T-helper 9 cell (primary cell): Measurements from ENCODE around the gene RIC3.
A peak's percentile ranks its signal among the peaks of the same experiment; 100 is the strongest.

Experiments
- DNase-seq: peaks from one replicate; pipeline ENCODE4 v3.0.0-alpha.2; 2020

Gene RIC3

DNA sequence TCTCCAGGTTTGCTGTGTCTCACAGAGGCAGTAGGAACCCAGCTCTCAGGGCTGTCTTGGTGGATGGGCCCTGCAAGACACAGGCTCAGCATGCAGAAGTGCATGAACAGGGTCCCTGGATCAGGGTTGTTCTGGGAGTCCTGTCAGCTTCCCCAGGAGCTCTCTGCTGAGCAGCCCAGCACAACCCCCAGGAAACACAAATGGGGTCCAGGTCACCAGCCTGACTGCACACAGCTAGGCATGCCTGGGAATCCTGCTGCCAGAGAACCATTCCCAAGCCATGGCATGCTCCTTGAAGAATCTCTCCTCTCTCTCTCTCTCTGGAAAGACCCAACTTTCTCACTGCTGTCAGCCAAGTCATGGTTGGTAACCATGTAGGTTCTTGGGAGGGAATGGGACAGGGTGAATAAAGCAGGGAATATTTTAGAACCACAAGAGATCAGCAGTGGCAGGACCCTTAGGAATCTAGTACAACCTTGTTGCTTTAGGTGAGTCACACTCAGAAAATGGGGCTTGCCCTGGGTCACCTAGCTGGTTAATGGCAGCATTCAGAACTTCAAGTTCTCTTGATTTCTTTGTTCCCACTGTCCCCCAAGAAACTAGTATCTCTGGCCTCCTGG is 66.4 kb downstream of the RIC3 start:
- DNase-seq: no peak

- no peak for DNase-seq
Measured at GRCh38 chr11:8101421-8101820, 67.4 kb downstream of the RIC3 start.

DNA sequence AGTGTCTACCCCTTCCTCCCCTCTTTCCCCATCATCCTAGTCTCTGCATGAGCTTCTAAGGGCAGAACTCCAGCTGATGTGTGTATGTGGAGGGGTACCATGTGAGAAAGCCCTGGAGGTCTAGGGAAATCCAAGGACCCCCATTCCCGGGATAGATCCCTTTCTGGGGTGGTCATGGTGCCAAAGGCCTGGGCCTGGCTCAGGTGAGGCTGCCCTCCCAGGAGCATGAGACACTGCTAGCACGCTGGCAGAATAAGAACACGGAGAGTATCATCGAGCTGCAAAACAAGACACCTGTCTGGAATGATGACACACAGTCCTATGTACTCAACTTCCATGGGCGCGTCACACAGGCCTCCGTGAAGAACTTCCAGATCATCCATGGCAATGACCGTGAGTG is 68.2 kb downstream of the RIC3 start:
- no peak for DNase-seq

- DNase-seq: no peak
Measured at GRCh38 chr11:8100158-8100557, 68.7 kb downstream of the RIC3 start.

GRCh38 chr11:8099291-8099899 is 69.4 kb downstream of the RIC3 start:
- DNase-seq: peak; percentile 68

GRCh38 chr11:8098879-8099278 is 69.9 kb downstream of the RIC3 start:
- no peak for DNase-seq

DNA sequence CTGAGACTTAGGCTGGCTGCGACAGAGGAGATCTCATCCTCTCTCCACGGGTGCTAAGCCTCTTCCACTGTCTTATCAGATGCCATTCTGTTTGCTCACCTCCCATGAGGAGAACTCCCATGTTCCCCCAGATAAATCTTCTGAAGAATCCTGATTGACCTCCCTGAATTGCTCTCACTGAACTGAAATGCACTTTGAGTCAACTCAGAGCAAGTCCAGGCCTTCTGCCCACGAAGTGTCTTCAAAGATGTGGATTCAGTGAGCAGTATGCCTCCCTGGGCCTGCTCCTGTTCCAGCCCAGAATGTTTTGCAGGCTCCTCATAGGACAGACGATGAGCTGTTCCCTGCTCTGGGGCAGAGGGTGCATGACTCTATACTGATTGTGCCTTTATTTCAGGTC is 70.5 kb downstream of the RIC3 start:
- DNase-seq: no peak

DNA sequence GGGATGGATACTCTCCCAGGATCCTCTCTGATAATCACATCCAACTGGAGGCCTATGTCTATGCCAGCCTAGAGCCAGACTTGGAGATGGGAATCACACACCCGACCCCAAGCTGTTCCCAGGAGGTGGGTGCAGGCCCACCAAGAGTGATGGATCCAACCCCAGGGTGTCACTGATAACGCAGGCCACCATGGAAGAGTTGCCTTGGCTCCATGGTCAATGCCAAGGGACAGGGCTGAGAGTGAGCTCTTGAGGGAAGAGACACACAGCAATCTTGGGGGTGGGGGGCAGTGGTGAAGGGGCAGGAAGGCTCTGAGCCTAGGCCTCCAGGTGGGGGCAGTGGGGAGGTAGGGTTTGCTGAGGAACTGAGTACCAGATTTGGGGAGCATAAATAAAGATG is 70.9 kb downstream of the RIC3 start:
- DNase-seq: no peak

DNA sequence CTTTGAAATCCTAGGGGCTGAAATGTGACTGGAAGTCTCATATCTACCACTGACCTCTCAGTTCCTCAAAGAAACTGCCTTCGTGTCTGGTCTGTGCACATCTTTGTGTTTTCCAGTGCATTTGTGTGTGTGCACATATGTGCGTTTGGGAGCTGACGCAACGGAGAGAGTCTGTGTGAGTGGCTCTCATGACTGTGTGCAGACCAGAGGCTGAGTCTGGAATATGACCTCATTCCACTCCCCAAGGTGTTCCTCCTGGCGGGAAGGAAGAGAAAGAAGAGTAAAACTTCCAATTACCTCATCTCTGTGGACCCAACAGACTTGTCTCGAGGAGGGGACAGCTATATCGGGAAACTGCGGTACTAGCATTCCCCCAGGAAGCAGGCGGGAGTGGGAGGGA is 71.4 kb downstream of the RIC3 start:
- DNase-seq: no peak

DNA sequence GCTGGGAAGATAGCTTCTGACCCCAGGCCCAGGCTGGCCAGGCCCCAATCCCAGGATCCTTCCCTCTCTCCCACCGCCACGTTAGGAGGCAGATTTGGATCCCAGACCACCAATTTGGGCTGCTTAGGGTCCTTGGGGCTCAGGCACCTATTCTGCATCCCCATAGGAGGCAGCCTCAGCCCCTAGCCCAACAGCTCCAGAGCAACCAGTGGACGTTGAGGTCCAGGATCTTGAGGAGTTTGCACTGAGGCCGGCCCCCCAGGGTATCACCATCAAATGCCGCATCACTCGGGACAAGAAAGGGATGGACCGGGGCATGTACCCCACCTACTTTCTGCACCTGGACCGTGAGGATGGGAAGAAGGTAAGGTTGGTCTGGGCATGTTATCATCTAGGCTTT is 71.8 kb downstream of the RIC3 start:
- DNase-seq: no peak

DNA sequence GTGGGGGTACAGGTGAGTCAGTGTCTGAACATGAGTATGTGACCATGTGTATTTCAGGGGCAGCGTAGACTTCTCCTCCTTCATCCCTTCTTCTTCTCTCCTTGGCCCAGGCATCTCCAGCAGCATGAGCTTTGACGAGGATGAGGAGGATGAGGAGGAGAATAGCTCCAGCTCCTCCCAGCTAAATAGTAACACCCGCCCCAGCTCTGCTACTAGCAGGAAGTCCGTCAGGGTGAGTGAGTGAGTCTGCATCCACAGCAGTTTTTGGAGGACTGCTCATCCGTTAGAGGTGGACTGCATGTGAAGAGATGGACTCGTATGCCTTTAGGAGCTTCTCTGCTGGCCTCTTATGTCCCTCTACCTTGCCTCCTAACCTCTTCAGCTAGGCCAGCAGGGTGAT is 72.2 kb downstream of the RIC3 start:
- DNase-seq: no peak

DNA sequence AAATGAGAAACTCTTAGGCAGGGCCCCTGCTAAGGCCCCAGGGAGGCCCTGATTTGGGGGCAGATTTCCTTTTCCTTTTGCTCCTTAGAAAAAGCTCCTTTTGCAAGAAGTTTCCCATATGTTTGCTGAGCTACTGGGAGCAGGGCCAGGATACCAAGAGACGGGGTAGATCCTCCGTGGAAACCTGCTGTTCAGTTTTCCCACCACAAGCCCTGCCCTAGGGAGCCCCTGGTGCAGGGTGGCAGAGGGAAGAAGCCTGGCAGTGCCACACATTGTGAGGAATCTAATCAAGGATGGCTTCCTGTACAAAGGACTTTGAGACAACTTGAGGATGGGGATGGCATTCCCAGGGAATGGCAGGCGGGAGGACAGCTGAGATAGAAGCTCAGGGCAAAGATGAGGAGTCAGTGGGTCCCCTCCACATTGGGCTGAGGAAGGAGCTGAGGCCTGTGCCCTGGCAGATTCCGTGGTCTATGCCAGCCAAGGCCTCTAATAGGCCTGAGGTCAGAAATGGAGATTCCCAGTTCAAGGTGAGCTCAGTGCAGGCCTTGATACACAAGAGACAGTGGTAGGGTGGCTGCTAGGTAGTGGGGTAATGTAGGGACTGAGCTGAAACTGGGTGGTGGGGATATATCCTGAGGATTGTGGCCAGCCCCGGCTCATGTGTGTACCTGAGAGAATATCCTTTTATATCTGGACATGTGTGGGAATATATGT is 72.9 kb downstream of the RIC3 start:
- no peak for DNase-seq

GRCh38 chr11:8095371-8095770 is 73.5 kb downstream of the RIC3 start:
- DNase-seq: no peak

GRCh38 chr11:8094656-8095055 is 74.2 kb downstream of the RIC3 start:
- DNase-seq: no peak

GRCh38 chr11:8093931-8094575 is 74.8 kb downstream of the RIC3 start:
- no peak for DNase-seq

DNA sequence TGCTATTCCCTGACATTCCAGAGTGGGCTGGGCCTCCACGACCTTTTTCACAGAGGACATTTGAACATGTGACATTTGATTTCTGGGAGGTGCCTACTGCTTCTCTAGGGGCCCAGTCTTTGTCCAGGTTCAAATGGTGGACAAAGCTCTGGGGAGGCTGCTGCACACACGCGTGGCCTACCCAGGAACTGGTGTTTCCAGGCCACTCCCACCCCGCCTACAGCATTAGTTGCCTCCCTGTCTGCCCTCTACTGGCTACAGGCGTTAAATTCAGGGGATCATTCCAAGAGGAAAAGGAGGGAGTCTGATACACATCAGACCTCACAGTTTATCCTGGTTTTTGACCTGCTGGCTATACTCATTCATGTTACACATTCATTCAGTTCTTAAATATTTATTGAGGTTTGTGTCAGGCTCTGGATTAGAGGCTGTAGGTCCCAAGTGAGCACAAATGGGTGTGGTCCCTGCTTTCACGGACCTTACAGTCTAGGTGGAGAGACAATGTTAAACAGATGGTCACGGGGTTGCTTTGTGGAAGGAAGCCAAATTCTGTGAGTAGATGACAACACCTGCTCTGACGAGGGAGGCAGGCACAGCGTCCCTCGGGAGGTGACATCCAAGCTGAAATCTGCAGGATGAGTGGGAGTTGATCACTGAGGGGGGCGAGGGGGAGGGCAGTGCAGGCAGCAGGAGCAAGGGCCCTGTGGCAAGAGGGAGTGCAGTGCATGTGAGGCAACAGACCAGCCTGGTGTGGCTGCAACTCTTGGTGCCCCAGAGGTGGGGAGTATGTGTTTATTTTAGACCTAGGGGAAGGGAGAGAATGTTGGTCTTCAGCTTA is 76.0 kb downstream of the RIC3 start:
- DNase-seq: no peak

- no peak for DNase-seq
Measured at GRCh38 chr11:8091721-8092120, 77.1 kb downstream of the RIC3 start.

- DNase-seq: no peak
Measured at GRCh38 chr11:8090756-8091155, 78.1 kb downstream of the RIC3 start.

- no peak for DNase-seq
Measured at GRCh38 chr11:8089791-8090510, 78.9 kb downstream of the RIC3 start.

DNA sequence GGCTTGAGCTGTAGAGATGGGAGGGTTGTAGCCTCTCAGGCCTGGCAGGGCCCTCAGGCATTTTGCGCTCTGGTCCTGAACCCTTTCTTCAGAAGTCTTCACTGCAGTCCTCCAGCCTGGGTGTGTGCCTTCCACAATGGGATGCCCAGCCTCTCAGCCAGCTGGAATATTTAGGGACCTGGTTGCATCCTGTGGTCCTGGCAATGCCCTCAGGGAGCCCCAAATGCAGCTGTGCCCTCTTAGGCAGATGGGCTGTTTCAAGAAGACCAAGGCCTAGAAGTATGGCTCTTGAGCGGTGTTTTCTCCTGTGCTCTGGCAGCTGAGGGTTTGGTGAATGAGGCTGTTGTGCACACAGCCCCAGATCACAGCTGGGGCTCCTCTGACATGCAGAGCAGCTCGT is 81.1 kb downstream of the RIC3 start:
- no peak for DNase-seq

GRCh38 chr11:8087185-8087584 is 81.6 kb downstream of the RIC3 start:
- DNase-seq: no peak

- no peak for DNase-seq
Measured at GRCh38 chr11:8086571-8086970, 82.3 kb downstream of the RIC3 start.
